HG02943 (cell line): ENCODE results near the gene ZNF423.

Experiments
- ATAC-seq: cut with Tn5 transposase; IDR thresholded peaks from one replicate; pipeline ENCODE4 v1.9.1; 2021; ENCODE audit warnings: mild to moderate bottlenecking, low read depth, moderate library complexity; ENCODE audit not compliant: unreplicated experiment

ZNF423 gene

DNA sequence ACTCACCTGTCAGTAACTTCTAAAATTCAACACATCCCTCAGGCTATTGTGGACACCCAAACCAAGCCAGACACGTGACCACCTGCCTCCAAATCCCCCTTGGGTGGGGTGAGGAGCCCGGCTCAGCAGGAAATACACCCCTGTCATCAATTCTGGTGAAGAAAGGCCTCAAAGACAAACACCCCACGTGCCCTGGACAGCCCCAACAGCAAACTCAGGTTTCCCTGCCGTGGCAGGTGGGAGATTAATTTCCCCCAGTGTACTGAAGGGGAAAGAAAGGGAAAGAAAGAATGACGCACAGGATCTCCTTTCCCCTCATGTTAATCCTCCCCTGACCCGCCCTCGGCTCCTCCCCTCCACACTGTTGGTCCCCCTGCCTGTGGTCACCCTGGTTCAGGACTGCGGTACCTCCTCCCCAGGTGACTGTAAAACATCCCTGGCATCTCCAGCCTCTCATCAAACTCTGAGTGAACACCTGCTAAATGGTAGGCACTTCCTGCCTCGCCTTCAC lies 98.3 kb downstream of the ZNF423 start:
- no peak for ATAC-seq

DNA sequence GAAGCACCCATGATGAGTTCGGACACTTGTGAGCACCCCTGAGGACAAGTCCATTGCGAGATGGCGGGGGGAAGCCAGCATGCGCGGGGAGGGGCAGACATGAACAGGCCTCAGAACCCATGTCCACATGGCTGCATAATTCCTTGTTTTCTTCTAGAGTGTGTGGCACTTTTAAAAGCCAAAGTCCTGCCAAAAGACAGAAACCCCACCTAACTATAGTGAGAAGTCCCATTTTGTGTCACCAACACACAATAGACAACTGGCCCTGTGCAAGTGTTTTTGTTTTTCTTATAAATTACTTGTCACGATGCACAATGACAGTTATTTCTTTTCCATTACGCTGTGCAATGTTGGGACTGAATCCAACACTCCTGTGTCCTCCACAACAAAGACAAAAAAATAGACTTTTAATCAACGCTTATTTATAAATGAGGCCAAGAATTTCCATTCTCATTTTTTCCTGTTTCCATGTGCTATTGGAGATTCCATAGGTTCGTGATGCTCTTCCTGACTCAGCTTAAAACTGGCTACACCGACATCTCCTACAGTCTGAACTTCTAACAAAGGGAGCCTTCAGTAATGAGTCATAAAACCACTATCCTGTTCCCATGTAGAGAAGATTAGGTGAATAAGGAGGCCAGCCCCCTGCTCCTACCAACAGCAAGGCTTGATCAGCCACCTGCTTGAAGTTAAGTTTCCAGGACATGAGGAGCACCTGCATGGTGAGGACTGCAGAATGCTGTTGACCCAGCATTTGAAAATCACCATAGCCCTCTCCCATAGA lies 98.9 kb downstream of the ZNF423 start:
- no peak for ATAC-seq

DNA sequence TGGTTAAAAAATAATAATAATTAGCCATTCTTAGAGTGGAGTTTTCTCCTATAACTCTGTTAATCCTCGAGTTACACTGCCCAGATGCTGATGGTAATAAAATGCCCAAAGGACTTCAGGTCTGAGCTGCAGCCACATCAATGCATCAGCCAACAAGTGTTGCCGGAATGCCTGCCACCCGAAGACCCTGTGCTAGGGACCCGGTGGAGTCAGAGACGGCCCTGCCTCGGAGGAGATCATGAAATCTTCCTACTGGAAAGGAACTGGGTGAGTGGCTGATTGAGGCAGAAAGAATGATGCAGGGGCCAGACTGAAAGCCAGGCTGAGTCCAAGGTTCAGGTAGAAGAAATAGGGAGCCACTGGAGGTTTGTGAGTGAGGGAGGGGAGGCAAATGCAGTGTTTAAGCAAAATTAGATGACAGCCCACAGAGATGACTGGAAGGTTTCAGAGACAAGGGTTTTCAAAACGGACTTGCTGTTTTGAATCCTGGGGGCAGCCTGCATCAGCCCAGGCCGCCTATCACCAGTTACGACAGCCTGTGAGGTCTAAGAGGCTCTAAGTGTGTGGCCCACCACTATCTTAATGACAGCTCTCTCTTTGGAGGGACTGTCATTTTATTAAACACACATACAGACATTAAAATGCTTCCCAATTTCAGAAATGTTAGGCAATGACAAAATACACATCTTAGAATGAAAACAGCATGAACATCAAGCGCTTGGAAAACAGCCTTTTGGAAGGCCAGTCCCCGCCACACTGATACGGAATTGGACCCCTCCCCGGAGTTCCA lies 100.0 kb downstream of the ZNF423 start:
- no peak for ATAC-seq

DNA sequence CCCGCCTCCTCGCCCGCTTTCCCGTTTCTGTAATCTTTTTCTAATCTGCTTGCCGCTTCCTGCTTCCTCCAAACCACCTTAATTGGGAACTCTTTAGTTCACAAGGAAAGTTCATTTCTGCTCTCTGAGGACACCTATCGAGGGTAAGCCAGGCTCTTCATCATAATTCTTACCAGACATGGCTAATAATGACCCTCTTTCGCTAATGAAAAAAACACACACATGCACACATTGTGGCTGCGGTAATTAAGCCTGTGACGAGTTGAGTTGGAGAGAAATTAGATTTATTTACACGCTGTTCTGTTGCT lies 100.6 kb downstream of the ZNF423 start:
- no peak for ATAC-seq

DNA sequence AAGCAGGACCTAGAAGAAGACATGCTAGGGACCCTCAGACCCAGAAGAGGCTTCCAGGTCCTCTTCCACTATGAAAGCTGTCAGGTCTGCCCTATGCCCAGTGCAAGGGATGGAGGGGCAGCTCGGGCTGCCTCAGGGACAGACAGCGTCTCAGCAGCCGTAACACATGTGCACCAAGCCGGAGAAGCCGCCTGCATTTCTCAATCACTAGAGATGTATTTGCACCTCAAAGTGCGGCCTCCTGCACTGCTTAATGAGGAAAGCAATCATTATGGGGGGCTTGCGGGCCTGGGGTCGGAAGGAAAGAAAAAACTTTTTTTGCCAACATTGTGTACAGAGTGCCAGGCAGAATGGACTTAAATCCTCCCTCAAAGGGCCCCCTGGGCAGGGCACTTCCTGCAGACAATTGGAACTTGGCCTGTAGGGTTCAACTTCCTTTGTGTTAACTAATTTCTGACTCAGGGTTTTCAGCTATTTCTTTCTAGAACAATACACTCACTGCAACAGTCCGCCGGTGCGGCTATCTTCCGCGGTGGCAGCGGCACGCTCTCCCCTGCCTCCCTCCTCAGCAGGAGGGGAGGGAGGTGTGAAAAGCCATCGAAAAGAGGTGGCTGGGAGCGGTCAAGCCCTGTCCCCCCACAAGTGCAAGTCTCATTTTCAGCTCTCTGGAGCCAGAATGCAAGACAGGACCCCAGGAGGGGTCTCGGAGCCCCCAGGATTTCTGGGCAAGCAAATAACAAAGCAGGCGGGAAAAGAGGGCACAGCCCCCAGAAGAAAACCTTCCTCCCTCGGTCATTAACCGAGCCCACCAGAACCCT lies 101.2 kb downstream of the ZNF423 start:
- no peak for ATAC-seq

DNA sequence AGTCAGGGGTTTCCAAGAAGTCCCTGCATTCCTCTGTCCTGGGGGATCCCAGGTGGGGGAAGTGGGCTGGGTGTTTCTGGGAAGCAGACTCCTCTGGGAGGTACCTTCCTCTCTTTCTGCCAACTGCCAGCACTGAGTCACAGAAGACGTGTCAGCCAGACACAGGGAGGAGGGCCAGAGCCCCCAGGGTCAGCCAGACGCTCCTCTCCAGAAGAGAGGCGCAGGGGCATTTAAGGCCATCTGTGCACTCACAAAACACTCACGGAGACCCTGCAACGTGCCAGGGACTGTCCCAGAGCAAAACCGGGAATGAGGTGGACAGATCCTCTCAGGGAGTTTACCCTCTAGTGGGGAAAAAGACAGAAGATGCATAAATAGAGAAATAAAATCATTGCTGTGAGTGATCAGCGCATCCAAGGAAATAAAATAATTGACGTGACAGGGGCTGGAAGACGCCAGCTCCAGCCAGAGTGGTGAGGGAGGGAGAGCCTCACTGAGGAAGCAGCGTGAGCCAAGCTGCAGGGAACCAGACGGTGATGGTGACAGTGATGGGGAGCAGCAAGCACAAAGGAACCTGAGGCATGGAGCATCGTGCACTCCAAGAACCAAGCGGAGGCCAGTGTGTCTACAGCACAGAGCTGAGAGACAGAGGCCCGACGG lies 105.4 kb downstream of the ZNF423 start:
- ATAC-seq: no peak

DNA sequence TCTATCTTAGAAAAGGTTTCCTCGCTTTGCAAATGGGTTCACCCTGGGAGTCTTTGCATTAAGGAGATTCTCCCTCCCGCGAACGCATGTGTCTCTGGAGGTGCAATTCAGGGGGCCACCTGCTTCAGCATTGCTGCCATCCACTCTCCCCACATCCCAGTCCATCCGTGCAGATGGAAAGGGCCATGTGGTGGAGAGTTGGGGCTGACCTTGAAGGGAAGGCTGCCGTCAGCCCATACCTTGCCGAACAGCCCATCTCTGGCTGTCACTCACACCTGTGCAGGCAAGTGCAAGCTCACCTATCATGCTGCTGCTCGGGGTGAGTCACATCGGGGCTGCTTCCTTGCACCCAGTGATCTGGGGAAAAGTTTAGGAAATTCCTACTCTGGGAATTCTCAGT lies 106.1 kb downstream of the ZNF423 start:
- ATAC-seq: no peak

DNA sequence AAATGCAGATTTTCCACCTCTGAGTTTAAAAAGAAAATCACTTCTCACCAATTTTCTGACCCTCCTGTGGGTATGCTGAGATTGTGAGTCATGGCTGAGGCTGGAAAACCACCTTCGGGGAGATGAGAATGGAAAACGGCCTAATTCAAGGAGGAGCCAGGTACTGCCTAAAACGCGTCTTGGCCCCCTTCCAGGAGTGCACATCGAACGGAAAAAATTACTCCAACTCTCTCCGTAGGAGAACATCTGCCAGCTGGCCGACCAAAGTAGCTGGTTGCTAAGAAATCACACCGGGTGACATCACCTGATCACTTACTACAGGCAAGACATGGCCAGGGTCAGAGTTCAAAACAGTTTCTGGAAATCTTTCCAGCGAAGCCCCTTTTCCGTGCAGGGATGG lies 107.6 kb downstream of the ZNF423 start:
- ATAC-seq: no peak

DNA sequence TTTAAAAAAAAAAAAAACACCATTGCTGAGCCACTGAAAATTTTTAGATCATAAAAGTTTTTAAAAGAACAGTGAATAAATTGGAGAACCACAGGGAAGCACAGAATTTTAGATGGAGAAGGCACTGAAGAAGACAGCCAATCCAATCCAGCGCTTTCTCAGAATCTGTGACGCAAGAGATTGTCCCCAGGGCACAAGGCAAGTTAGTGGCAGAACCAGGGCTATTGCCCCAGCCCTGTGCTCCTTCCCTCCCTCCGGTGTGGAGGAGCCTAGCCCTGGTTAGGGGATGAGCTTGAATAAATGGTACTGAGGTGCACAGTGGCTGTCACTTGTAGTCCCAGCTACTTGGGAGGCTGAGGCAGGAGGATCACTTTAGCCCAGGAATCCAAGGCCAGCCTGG lies 108.3 kb downstream of the ZNF423 start:
- no peak for ATAC-seq

DNA sequence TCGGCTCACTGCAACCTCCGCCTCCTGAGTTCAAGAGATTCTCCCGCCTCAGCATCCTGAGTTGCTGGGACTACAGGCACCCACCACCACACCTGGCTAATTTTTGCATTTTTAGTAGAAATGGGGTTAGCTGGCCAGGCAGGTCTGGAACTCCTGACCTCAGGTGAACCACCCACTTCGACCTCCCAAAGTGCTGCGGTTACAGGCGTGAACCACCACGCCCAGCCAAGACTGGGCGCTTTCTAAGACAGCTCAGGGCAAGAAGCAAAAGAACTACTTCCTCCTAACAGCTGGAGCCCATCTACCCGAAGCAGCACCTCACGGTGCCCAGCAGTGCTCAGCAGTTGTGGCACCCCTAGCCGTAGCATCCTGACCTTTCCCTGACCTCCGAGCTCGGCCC lies 109.4 kb downstream of the ZNF423 start:
- ATAC-seq: no peak

DNA sequence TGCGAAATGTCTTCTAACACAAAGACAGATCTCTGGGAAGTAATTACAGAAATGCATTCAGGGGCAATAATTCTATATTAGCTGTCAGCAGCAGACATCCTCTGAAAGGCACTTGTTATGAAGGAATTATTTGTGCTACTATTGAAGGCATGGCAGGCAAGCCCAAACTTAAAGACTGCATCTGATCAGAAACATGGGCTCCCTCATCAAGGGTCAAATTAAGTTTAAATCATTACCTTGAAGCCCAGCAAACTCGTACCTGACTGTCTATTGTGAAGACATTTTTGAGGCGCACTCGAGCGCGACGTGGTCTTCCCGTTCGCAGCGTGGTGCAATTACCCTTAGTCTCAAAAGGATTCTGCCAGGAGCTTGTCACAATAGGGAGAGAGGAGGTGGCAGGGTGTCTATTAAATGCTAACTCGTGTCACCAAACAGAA lies 110.6 kb downstream of the ZNF423 start:
- ATAC-seq: no peak

DNA sequence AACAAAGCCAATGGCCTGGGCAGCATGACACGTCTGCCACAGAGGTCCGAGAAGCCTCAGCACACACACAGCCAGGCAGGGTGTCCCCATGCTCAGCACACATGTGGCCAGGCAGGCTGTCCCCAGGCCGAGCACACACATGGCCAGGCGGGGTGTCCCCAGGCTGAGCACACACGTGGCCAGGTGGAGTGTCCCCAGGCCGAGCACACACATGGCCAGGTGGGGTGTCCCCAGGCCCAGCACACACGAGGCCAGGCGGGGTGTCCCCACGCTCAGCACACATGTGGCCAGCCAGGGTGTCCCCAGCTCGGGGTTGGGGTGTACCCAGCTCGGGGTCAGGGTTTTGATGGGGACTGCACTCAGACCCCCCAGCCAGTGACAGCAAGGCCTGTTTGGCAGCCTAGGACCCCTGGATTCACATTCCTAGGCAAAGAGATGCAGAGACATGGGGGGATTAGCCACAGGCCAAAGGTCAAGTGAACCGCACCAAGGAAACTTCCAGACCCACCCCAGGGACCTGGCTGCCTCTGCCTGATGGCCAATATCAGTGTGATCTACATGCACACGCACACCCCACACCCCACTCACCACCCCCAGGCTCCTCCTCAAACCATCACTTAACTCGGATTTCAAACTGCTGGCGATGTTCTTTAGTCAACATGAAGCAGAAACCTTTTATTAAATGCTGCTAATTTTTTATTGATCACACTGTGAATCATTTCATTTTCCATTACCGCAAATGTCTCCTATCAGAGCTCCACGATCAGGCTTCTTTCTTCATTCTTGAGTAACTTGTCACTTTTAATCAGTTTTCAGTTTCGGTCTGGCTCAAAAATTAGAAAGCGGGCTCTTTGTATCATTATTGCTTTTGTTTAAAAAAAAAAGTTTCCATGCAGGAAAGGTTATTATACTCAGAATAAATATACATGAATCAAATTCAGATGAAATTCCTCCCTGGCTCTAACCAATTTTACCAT lies 111.4 kb downstream of the ZNF423 start:
- no peak for ATAC-seq

DNA sequence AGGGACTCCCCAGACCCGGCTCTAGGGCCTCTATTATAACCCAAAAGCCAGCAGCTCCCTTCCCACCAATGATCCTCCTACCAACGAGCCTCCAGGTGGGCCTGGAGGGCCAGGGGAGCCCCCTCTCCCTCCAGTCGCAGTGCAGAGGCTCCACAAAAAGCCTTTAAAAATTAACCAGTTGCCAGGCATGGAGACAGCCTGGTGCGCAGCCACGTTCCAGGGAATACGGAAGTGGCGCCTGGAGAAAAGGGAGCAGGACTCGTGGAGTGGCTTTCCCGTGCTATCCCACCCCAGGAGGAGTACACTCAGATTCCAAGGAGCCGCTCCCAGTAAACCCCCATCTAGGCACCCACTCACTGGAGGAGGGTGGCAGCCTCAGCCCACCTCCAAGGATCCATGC lies 112.3 kb downstream of the ZNF423 start:
- no peak for ATAC-seq

DNA sequence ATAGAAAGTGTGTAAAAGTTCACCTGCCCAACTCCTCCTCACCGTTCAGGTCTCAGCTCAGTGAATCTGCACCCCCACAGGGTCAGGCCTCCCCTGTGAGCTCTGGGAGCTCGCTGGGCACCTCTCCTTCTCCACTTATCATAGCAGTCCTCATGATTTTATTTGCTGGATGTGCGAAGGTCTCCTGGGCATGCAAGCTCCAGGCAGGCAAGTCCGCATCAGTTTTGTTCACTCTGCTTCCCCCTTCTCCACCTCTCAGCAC lies 112.8 kb downstream of the ZNF423 start:
- ATAC-seq: no peak

DNA sequence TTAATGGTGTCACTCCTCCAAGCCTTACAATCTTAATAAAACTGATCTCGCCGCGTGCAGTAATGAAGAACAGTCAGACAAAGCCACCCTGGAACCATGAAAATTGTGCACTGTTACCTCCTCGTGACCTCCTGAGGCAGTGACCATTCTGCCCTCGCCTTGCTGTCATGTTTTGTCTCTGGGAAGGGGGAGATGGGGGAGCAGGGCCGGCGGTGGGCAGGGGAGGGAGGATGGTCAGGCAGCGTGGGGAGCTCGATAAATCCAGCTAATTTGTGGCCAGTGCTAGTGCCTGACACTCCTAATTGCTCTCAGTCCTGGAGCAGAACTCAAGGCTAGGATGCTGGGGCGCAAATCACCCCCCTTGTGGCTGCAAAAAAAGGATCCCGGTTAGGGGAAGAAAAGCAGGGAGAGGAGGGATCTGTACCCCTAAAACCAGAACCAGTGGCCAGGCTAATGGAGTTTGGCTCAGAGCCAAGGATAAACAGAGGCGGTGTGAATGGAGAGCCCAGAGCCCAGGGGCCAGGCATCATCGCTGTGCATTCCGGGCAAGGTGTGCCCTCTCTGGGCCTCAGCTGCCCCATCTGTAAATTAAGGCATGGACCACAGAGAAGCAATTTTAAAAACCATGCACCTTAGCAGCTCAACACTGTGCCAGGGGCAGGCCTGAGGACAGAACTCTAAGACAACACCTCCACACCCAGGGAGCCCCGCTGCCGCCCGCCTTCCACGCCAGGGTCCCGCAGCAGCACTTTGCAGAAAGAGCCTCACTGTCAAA lies 113.3 kb downstream of the ZNF423 start:
- ATAC-seq: no peak

DNA sequence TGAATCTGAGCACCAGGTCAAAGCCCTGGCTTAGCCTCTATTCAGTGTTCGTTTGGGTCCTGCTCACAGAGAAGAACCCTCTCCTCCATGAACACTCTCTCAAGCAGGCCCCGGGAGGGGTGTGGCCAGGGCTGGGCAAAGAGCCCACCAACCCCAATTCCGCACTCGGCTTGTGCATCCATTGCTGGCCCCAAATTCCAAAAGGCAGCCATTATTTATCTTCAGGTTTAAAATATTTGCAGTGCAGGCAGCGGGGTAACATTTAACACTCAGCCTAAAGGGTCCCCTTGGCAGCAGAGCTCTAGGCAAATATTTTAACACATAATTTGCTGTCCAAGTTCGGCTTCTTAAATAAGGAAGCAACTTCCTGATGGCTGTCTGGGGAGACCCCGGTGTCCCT lies 115.7 kb downstream of the ZNF423 start:
- no peak for ATAC-seq

DNA sequence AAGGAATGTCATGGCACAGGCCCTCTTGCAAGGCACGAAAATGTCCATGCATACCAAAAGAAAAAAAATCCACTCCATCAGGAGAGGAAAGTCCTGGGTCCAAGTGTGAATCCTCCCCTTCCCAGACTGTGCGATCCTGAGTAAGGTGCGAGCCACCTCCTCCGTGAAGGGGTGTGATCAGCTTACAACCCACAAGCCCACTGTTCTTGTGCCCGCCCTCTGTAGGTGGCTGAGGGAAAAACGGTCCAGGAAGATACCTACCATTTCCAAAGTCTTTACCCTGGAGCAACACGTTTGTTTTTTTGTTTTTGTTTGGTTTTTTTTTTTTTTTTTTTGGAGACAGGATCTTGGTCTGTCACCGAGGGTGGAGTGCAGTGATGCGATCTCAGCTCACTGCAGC lies 116.5 kb downstream of the ZNF423 start:
- no peak for ATAC-seq

DNA sequence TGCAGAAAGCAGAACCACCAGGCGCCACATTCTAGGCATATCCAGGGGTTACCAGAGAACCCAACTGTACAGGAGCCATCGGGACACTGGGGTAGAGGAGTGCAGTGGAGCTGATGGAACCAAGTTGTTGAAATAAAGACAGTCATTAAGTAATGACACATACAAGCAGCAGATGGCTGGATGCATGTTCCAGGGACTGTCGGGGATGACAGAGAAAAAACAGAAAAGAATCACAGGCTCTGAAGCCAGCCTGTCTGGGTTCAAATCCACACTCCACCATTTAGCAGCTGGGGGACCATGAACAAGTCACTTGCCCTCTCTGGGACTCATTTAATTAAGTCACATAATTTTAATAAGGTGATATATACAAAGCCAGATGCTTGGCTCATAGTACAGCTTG lies 117.1 kb downstream of the ZNF423 start:
- no peak for ATAC-seq

DNA sequence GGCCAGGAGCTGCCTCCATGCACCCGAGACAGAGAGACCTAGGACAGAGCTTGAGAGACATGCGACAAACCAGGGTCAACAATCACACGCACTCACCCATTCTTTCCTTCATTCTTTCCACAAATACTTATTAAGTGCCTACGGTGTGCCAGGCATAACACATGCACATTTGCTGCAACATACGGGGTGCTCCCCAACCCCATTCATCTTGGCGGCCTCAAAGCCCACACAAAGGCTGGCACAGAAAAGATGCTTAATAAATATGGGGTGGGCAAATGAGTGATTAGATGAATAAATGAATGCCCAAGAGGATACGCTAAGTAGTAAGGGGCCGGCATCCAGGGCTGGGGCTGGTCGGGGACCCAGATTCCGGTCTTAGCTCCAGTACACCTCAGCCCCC lies 117.9 kb downstream of the ZNF423 start:
- ATAC-seq: no peak
